K562 (cell line): Measurements from ENCODE around the gene HELZ. TPM values are rescaled to one million over a fixed set of nuclear protein-coding genes. Genes with fewer than 3 reads are reported as not detected.

Source experiments
- ASH1L ChIP-seq: fragments of 450-650 bp; IDR thresholded peaks from 2 replicates; pipeline ENCODE4 v1.6.1; 2018; ENCODE audit warnings: borderline replicate concordance, mild to moderate bottlenecking, low read depth; ENCODE audit not compliant: partially characterized antibody
- CREB1 ChIP-seq, 2 experiments: sonication (generic) in 1 of 2; formaldehyde crosslinking in 1 of 2; IDR thresholded peaks; 2 replicates each; pipeline versions ENCODE4 v1.6.1 to v1.8.0; 2012 to 2022; ENCODE audit warnings: inconsistent platforms in 1 of 2, mild to moderate bottlenecking in 1 of 2, missing genetic modification reagents in 1 of 2, moderate library complexity in 1 of 2
- CTCF ChIP-seq, 3 experiments: IDR thresholded peaks in 2 of 3; conservative IDR thresholded peaks in 1 of 3; 2 replicates each; pipeline ENCODE4 v1.5.1; 2011 to 2012; ENCODE audit warnings: low read length in 3 of 3, mild to moderate bottlenecking in 3 of 3, control low read depth in 2 of 3, improper control_type of control experiment in 1 of 3, inconsistent platforms in 1 of 3, low read depth in 1 of 3, mixed read lengths in 1 of 3, moderate library complexity in 1 of 3; ENCODE audit not compliant: insufficient read depth in 2 of 3
- FOSL1 ChIP-seq: fragments of 200-800 bp; sonication (Bioruptor generic); conservative IDR thresholded peaks from 2 replicates; pipeline ENCODE4 v1.6.1; 2016; ENCODE audit warnings: missing genetic modification characterization, missing compliant biosample characterization
- ID3 ChIP-seq, 2 experiments: fragments of 250-450 bp in 1 of 2; fragments of 450-650 bp in 1 of 2; sonication (Bioruptor Pico) in 1 of 2; IDR thresholded peaks; 2 replicates each; pipeline versions ENCODE4 v1.6.1 to v1.8.0; 2016 to 2021; ENCODE audit warnings: mild to moderate bottlenecking in 2 of 2, moderate library complexity in 2 of 2, missing compliant biosample characterization in 1 of 2, missing genetic modification characterization in 1 of 2
- KDM4B ChIP-seq, 2 experiments: fragments of 450-650 bp in 1 of 2; sonication (generic) in 1 of 2; IDR thresholded peaks; 2 replicates each; pipeline ENCODE4 v1.6.1; 2016 to 2017; ENCODE audit warnings: borderline replicate concordance in 2 of 2, antibody characterized with exemption in 1 of 2, low read depth in 1 of 2, mild to moderate bottlenecking in 1 of 2
- SMARCE1 ChIP-seq: fragments of 450-650 bp; IDR thresholded peaks from 2 replicates; pipeline ENCODE4 v1.7.1; 2016; ENCODE audit warnings: mild to moderate bottlenecking
- ZFP91 ChIP-seq: sonication (generic); formaldehyde crosslinking; IDR thresholded peaks from 2 replicates; pipeline ENCODE4 v1.8.0; 2022; ENCODE audit warnings: mild to moderate bottlenecking, missing genetic modification reagents
- polyA plus RNA-seq, 8 experiments: library from polyadenylated mRNA; depleted of rRNA in 4 of 8; stranded (reverse) in 5 of 8; unstranded in 3 of 8; fragments of >200 nt; fragmentation: Nextera tagmentation in 2 of 8; fragmentation: Illumina TruSeq in 1 of 8; extraction: Ambion mirVana in 2 of 8; extraction: Trizol in 1 of 8; gene quantifications; 2 replicates each; pipeline versions ENCODE4 v1.2.1 to v1.2.3, GENCODE V29; 2011 to 2014; ENCODE audit warnings: inconsistent platforms in 1 of 8, missing spikeins in 1 of 8
- total RNA-seq, 7 experiments: library from RNA; depleted of rRNA in 6 of 7; stranded (reverse); fragments of >200 nt in 6 of 7; fragmentation: Illumina TruSeq in 2 of 7; extraction: Trizol in 2 of 7; gene quantifications; 2 replicates each; pipeline versions ENCODE4 v1.2.1 to v1.2.3, GENCODE V29; 2011 to 2021; ENCODE audit warnings: low replicate concordance in 1 of 7
- TF ChIP-seq, protein P1 (sequence below): fragments of 150-350 bp; conservative IDR thresholded peaks from 2 replicates; pipeline ENCODE4 v1.6.1; 2014; ENCODE audit warnings: low read length
- TF ChIP-seq, protein P2 (sequence below): sonication (generic); formaldehyde crosslinking; IDR thresholded peaks from 2 replicates; pipeline ENCODE4 v1.9.0; 2022; ENCODE audit warnings: mild to moderate bottlenecking, missing genetic modification reagents

The HELZ gene
- total and polyA plus RNA-seq, 9 of the 15 experiments (the other 6 are each of a cell fraction or from before 2014, with no cell fraction given): 5.2 to 39.8 (median 17.3) TPM

- TF ChIP-seq CREB1 (IDR thresholded peaks at IDR 0.05): 0 out of 2 replicates have a peak, but pooled peaks have one; percentile 18
- no peak for TF ChIP-seq CREB1 (CRISPR knock-in tag; IDR thresholded peaks at IDR 0.05)
- TF ChIP-seq ZFP91 (CRISPR knock-in tag): no peak
- peak; percentile 40; the same call in 1 of the 2 replicates for TF ChIP-seq SMARCE1
- TF ChIP-seq ID3 (CRISPR knock-in tag; IDR thresholded peaks at IDR 0.05): no peak
- no peak for TF ChIP-seq ID3 (tag; IDR thresholded peaks at IDR 0.05)
- TF ChIP-seq, protein P1, sequence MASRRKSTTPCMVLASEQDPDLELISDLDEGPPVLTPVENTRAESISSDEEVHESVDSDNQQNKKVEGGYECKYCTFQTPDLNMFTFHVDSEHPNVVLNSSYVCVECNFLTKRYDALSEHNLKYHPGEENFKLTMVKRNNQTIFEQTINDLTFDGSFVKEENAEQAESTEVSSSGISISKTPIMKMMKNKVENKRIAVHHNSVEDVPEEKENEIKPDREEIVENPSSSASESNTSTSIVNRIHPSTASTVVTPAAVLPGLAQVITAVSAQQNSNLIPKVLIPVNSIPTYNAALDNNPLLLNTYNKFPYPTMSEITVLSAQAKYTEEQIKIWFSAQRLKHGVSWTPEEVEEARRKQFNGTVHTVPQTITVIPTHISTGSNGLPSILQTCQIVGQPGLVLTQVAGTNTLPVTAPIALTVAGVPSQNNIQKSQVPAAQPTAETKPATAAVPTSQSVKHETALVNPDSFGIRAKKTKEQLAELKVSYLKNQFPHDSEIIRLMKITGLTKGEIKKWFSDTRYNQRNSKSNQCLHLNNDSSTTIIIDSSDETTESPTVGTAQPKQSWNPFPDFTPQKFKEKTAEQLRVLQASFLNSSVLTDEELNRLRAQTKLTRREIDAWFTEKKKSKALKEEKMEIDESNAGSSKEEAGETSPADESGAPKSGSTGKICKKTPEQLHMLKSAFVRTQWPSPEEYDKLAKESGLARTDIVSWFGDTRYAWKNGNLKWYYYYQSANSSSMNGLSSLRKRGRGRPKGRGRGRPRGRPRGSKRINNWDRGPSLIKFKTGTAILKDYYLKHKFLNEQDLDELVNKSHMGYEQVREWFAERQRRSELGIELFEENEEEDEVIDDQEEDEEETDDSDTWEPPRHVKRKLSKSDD: no peak
- TF ChIP-seq ASH1L: no peak
- TF ChIP-seq KDM4B (IDR thresholded peaks at IDR 0.05; ENCODE audit: borderline replicate concordance in 2 of 2, low read depth in 1 of 2): no peak
- TF ChIP-seq FOSL1 (tag): peak; percentile 83
- 0 out of 6 replicates have a peak, but pooled peaks of 1 of the 3 experiments have one; percentile 13 for TF ChIP-seq CTCF (IDR thresholded peaks at IDR 0.05 in 2 of 3, conservative IDR thresholded peaks at IDR 0.05 in 1 of 3; ENCODE audit: insufficient read depth in 2 of 3, low read depth in 1 of 3, low read length in 3 of 3)
- TF ChIP-seq, protein P2, sequence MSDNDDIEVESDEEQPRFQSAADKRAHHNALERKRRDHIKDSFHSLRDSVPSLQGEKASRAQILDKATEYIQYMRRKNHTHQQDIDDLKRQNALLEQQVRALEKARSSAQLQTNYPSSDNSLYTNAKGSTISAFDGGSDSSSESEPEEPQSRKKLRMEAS (CRISPR knock-in tag): peak; percentile 68
These were observed 1.8 kb upstream of the HELZ start (continued) for GRCh38 chr17:67246653-67247415.
